GM18519 (cell line): ENCODE measurements around the gene GPHB5.
"Not testable (repeated sequence)": the region's sequence is repeated elsewhere in the genome, so short reads cannot be mapped to it uniquely, and the experiment has no call there.

Experiments used
- ATAC-seq: cut with Tn5 transposase; IDR thresholded peaks from one replicate; pipeline ENCODE4 v1.9.1; 2021; ENCODE audit warnings: mild to moderate bottlenecking, moderate library complexity; ENCODE audit not compliant: unreplicated experiment, low FRiP score

The GPHB5 gene

GRCh38 chr14:63296060-63296563, 22.6 kb downstream of the GPHB5 start:
- no peak for ATAC-seq

DNA sequence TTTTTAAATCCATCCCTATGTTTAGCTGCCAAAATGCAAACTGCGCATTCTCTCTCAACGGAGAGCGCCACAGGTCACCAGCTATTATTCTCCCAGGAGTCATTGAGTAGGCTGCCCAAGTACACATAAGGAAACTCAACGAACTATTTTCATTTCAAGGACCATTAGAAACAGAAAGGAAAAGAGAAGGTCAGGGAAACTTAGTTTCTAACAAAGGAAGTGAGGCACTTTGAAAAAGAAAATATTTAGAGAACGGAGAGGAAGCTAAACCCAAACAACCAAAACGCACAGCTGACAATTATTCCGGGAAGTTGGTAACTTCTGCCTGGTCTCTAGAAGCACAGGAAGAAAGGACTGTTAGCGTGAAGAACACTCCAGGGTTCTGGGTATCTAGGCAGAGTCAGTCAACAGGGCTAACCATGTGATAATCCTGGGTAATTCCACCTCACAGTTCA, 23.5 kb downstream of the GPHB5 start:
- ATAC-seq: no peak

DNA sequence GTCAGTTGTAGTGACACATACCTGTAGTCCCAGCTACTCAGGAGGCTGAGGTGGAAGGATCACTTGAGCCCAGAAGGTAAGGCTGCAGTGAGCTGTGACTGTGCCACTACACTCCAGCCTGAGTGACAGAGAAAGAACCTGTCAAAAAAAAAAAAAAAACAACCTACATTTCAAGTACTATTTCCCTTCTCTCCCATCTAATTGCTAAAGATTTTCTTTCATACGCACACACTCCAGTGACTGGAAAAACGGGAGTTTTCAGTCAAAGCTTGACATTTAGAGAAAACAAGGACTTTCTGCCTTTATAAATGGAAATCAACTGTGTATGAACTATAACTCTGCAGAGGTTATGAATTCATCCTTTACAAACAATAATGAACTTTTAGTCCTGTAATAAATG, 25.9 kb downstream of the GPHB5 start:
- ATAC-seq: no peak

GRCh38 chr14:63290741-63291430, 27.8 kb downstream of the GPHB5 start:
- no peak for ATAC-seq

DNA sequence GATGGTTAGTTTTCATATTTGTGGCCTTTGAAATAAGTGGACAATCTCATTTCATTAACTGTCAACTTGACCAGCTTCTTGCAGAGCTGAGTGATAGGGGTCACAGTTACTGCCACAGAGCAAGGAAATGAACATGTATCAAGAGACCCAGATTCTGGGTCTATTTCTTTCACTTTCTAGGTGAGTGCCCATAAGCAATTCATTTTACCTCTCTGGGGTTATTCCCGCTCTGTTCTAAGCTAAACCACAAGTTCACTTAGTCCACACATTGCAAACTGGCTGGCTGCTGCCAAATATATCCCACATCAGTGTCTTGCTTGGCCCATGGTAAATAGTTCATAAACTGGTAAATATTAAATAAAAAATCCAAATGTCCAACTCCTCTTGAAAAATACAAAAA, 29.9 kb downstream of the GPHB5 start:
- no peak for ATAC-seq

- no peak for ATAC-seq
Observed at GRCh38 chr14:63287666-63288483, 30.9 kb downstream of the GPHB5 start.

DNA sequence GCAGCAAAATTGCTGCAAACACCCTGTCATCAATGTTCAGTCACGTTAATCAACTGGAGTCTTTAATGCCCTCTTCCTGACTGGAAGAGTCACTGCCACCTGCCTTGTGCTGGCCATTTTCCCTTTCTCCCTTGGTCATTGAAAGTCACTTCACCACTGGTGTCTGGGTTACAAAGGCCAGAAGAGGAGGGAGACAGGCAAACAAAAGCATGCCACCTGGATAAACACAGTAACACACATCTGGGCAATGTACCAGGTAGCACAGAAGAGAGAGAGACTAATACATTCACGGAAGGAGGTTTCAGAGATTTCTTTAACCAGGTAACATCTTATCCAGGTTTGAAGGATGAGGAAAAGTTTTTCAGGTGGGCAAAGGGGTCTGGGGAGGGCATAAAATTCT, 32.7 kb downstream of the GPHB5 start:
- no peak for ATAC-seq

DNA sequence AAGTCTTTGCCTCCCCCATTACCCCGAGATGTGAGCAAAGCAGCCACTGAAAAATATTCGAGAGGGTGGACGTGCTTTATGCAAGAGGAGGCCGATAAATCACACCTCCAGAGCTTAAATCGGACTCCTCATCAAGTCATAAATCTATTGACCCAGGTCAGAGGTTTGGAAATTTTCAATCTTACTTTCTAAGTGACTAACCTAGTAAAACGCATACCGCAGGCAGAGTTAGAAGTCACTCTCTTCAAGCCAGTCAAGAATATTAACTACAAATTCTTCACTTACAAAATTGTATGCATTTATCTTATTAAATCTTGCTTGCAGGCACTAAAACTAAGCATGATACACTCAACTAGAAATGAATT, 34.9 kb downstream of the GPHB5 start:
- no peak for ATAC-seq

GRCh38 chr14:63282997-63283883, 35.5 kb downstream of the GPHB5 start:
- ATAC-seq: no peak

- ATAC-seq: not testable (repeated sequence)
Observed at GRCh38 chr14:63279933-63280332, 38.8 kb downstream of the GPHB5 start.

- ATAC-seq: no peak
Observed at GRCh38 chr14:63277591-63278183, 41.0 kb downstream of the GPHB5 start.

DNA sequence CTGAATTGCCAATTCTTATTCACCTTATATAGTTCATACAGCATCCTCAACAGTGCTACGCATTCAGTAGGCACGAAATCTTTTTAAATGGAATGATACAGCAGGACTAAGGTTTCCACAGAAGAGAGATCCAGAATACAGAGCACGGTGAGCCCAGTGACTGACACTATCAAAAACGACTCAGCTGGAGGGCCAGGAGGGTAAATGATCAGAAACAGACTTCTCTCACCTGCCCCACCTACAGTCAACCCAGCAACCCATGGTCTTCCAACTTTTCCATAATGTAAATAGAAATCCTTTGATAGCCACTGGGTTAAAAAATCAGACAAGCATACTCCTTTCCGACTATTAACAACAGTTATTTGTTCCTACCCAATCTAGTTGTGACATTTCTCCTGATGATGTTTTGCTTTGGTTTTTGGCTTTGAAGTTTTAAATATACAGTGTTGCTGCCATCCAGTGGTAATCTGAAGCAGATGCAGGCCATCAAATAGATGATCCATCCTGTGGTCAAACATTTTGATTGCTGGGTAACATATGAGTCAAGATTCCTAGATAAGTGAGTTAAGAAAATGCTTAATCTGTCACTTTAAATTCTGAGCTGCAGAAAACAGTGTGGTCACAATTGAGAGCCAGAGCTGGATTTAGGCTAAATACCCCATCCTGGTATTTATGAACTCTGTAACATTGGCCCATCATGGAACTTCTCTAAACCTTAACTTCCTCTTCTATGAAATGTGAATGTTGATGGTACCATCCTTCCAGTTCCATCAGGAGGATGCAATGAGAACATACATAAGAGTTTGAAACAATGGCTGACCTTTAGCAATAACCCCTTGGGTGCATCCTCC, 42.0 kb downstream of the GPHB5 start:
- no peak for ATAC-seq

DNA sequence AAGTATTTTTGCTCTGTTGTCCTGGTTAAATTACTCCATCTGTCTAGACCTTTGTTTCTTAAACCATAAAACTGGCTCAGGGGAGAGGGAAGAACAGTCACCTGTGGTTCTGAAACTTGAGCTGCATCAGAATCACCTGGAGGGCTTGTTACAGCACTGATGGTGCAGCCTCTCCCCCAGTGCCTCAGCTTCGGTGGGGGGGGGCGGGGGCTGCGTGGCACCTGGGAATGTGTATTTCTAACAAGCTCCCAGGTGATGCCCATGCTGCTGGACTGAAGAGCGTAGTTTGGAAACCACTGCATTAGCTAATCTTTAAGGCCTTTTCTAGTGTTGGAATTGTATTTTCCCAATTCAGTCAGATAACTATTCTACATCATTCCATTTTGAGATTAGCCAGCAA, 42.7 kb downstream of the GPHB5 start:
- no peak for ATAC-seq

DNA sequence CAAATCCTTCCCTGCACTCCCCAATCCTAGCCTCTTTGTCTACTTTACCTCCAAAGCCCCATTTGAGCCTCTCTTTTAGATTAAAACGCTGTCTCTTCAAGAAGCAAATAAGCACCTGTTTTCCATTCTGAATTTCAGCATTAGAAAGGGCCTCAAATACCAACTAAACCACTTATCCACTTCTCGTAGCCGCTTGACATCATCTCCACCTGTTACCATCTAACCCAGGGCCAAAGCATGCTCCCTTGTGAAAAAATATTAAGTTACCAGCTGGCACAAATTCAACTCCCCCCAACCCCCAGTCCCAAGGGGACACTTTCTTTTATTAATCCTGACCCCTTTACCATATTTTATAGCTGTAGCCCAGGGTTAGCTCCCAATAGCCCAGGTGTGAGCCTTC, 43.1 kb downstream of the GPHB5 start:
- ATAC-seq: no peak

- ATAC-seq: no peak
Observed at GRCh38 chr14:63273717-63274655, 44.7 kb downstream of the GPHB5 start.

DNA sequence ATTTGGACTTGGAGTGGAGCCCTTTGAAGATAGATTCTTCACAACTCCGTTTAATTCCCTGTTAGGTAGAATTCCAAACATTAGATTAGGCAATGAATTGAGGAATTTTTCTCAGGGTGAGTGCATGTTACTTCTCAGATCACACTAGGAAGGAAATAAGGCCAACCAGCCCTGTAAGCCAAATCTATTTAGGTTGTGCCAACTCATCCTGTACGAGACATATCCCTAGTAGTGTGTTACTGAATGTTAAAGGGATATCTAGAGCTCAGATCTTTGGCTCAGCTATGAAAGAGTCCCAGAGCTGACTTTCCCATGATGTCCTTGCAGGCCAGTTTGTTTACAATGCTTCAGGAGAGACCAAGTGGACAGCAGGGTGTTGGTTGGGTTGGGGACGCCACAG, 45.6 kb downstream of the GPHB5 start:
- no peak for ATAC-seq

GRCh38 chr14:63269561-63270225, 49.0 kb downstream of the GPHB5 start:
- no peak for ATAC-seq

DNA sequence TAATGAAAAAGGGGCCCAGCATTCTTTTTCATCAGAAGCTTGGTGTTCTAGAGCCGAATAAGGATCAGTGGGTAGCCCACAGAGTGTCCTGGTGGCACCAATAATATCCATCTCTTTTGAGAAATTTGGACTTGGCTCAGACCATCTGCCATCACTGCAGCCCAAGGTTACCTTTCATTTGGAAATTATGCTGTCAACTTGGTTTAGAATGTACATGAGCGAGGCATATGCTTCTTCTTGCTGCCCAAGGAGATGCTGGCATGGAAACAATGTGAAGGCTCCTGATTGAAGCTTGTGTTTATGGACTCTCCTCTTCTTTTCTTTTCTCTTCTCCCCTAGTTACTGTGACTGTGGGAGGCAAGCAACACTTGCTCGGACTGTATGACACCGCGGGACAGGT, 50.0 kb downstream of the GPHB5 start:
- ATAC-seq: no peak
